Gastrocnemius medialis (tissue), 4 donors: ENCODE data around the gene KEAP1.

Experiments
- CTCF ChIP-seq, 5 experiments: fragments of 450-650 bp in 3 of 5; fragments of 200-600 bp in 2 of 5; sonication (generic) in 2 of 5; IDR thresholded peaks in 4 of 5; conservative IDR thresholded peaks in 1 of 5; 1 replicate in 4 of 5; 2 replicates in 1 of 5; pipeline ENCODE4 v1.5.1; 2016 to 2019; ENCODE audit warnings: antibody characterized with exemption in 5 of 5, mild to moderate bottlenecking in 3 of 5, moderate library complexity in 3 of 5
- POLR2A ChIP-seq, 2 donors: fragments of 450-650 bp; IDR thresholded peaks; one replicate each; pipeline ENCODE4 v1.6.1; 2017; ENCODE audit warnings: antibody characterized with exemption in 2 of 2, mild to moderate bottlenecking in 2 of 2, moderate library complexity in 2 of 2

DNA sequence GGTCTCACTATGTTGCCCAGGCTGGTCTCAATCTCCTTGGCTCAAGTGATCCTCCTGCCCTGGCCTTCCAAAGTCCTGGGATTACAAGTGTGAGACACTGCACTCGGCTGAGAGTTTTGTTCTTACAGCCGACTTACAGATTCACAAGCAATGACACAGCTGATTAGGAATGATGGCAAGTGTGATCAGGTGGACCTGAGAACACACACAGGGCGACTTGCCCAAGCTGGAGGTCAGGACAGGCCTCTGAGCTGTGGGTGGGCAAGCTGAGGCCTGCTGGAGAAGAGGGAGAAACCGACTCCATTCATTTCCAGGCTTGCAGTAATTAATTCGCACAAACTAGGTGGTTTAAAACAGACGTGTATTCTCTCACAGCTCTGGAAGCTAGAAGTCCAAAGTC, 32.5 kb upstream of the KEAP1 start:
- TF ChIP-seq CTCF (IDR thresholded peaks at IDR 0.05 in 4 of 5, conservative IDR thresholded peaks at IDR 0.05 in 1 of 5) (no peak), POLR2A (IDR thresholded peaks at IDR 0.05) (no peak)
